Suppressor macrophage treated with lipopolysaccharide for 4 hours (primary cell): ENCODE measurements around the gene CIAO2A.

Experiments
- DNase-seq: peaks from one replicate; pipeline ENCODE4 v3.0.0-alpha.2; 2020

Gene CIAO2A

DNA sequence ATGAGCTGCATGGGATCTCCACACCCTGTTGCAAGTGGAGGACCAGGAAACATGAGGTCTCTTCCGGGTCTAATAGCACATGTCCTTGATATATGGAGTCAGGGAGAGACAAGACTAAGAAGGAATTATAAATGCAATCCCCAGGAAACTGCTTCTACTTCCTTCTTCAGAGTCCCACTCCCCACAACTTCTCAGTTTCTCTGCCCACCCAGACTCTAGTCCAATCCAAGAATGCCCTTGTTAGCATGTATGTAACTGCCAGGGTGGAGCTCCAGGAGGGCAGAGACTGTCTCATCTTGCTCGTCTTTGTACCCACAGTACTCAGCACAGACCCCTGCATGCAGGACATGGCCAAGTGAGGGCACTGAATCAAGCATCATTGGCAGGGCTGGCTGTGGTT lies 55.7 kb downstream of the CIAO2A start:
- peak; percentile 24 for DNase-seq

DNA sequence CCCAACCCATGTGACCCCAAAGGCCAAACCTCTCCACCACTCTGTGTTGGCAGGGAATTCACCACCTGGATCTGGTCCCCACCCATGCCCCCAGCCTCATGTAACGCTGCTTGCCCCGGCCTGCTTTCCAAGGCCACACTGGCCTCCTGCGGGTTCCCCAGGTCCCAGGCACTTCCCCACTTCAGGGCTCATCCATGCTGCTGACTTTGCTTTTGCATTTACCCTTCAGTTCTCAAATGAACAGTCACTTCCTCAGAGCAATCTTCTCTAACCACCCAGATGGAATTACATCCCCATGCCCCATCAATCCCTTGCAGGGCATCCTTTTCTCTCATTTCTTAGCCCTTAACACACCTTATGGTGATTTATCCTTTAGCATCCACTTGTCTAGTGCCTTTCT lies 56.5 kb downstream of the CIAO2A start:
- DNase-seq: peak; percentile 28

DNA sequence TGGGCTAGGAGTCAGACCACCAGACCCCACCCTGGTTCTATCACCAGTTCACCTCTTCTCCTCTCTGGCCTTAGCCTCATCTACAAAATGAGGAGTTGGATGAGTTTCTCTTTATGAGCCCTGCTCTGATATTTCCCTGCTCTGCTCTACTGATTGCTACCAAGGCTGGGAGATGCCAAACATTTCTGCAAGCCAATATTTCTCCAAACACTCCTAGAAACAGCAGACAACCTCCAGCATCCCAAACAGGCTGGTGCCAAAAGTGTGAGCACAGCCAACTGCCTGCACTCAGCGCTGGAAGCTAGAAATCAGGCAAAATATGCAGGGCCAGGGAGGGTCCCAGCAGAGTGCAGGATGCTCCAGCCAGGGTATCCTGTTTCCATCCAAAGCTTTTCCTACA lies 58.1 kb downstream of the CIAO2A start:
- DNase-seq: no peak

DNA sequence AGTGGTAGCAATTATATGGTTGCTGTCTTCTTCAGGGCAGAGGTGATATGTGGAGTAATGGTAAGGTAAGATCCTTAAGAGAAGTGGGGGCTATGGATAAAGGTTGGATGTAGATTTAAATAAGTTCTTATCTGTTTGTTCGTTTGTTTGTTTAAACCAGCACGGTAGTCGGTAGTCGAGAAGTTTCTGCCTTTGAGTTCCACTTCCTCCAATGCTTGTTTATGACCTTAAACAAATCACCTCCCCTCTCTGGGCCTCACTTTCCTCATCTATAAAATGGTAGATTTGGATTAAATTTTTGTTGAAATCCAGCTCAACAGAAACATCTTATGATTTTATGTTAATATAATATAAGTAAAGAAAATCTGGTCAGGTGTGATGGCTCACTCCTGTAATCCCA lies 59.1 kb downstream of the CIAO2A start:
- DNase-seq: no peak

DNA sequence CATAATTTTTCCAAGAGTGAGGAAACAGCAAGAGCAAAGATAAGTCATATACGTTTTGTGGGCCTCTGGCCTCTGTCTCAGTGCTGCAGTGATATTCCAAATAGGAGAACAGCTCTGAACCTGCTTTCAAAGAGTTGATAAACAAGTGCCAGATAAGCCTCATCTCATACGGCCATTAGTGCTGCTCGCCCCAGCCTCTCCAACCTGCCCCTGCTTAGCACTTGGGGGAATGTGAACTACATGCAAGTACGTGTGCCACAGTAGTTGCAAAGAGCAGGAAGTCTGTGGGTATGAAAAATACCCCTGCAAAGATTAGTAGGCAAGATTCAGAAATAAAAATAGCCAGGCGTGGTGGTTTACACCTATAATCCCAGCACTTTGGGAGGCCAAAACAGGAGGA lies 61.3 kb downstream of the CIAO2A start:
- DNase-seq: no peak

DNA sequence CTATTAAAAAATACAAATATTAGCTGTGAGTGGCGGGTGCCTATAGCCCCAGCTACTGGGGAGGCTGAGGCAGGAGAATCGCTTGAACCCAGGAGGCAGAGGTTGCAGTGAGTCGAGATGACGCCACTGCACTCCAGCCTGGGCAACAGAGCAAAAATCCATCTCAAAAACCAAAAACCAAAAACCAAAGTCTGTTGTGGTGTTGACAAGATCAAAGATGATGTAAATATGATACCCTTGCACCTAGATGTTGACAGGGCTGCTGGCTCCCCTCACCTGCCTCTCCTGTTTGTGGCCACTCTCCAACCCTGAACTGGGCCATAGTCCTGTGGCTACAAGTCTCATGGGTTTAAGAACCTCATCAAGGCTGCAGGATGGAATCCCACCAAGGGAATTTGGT lies 63.5 kb downstream of the CIAO2A start:
- DNase-seq: no peak

DNA sequence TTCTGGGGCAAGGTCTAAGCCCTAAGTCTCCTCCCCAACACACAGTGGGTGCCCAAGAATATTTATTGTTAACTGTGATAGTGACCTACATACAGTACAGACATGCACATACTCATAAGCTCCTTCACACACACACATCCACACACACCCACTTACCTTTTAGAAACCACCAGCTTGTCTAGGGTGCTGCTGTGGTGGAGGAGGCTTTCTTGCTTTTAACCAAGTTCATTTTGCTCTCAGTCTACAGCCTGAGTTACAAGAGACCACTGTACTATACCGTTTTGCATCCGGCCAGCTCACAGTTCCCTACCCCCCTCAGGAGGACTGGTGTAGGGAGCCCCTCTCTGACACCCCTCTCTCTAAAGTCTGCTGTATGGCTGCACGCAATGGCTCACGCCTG lies 64.0 kb downstream of the CIAO2A start:
- DNase-seq: no peak

DNA sequence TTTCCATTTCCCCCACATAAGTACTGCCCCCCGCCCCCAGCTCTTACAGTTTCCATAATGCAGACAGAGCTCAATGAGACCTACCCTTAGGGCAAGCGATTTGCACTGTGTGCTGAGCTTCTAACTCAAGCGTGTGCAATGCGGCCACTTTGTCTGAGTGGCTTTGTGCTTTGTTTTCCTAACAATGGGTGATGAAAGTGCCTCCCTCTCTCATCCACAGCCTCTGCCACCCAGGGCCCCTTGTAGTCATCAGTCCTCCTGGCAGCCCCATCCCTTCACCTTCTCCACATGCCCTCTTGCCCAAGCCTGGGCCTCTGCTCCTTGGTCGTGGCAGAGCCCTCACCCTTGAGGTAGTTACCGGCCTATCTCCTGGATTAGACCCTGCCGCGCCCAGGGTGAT lies 64.5 kb downstream of the CIAO2A start:
- no peak for DNase-seq

DNA sequence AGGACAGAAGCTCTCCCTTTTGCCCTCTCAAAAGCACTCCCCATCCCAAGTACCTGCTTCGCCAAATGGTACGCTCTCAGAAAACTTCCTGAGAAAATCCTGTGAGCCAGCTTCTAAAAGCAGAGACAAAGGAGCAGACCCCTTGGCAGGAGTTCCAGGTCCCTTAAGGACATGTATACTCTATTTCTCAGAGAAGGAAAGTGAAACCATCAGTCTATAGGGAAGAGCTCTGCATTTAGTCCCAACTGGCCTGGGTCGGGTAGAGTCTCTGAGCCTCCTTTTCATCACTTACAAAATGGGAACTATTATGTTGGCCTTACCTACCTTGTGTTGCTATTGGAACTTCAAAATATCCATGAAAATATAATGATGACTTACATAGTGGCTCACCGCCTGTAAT lies 67.0 kb downstream of the CIAO2A start:
- DNase-seq: peak; percentile 47

DNA sequence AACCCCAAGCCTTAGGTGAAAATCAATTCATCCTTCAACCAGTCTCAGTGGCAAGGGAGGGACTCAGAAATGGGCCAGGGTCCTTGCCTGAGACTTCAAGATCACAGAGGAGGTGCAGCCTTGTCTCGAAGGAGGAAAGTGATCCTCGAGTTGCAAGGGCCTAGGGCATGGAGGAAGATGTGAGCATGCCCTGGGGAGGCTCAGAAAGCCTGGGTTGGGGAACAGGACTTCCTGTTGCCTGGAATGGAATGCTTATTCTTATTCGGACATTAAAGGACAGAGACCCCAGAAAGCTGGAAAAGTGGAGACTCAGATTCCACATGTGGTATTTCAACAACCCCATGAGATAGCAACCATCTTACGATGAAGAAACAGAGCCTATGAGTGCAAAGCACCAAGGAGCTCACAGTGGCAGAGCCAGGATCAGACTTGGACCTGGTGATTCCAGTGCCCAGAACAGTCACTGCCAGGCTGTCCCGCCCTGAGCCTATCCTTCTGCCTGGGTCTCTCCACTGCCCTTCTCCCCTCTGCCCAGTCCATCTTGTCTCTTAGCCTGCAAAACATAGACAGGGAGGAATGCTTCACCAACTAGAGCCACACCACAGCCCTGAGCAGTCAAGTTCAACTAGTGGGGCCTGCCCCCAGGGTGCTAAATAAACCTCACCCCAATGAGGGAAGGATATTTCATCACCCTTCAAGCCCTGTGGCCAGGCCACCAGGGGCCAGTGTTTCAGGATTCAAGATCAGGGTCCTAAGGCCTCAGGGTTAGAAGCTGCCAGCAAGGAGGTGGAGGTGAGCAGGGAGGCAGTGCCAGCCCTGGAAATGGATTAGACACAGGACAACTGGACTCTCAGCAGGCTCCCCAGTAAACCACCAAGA lies 69.2 kb downstream of the CIAO2A start:
- no peak for DNase-seq

DNA sequence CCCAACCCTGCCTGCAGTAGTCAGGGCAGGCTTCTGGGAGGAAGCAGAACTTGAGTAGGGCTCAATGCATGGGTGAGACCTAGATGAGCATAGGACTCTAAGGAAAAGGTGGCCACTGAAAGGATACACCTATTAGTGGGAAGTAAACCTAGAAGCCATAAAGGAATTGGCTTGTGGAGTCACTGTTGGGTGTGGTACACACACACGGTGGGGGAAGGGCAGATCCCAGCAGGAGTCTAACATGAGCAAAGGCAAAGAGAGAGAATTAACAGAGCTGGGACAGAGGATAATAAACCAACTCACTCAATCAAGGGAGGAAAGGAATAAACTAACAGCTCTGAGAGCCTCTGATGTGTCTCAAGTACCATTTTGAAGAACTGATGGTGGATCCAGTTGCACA lies 70.4 kb downstream of the CIAO2A start:
- DNase-seq: no peak

DNA sequence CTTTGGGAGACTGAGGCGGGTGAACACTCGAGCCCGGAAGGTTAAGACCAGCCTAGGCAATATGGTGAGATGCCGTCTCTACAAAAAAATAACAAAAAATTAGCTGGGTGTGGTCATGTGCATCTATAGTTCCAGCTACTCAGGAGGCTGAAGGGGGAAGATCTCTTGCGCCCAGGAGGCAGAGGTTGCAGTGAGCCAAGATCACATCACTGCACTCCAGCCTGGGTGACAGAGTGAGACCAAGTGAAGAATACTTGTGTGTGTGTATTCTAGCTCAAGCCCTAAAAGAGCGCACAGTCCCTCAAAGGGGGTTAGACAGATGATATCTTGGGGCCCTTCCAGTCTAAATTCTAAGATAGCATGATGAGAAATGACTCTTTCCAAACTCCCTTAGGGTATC lies 71.1 kb downstream of the CIAO2A start:
- no peak for DNase-seq
